Neuron (in vitro differentiated cells): ENCODE data around the gene SH2D3C.

ENCODE experiments used
- H2AFZ ChIP-seq: one replicate; pipeline ENCODE4 v1.6.1; 2013; ENCODE audit warnings: low read depth, mild to moderate bottlenecking, inconsistent platforms, low read length, moderate library complexity
- H3K27me3 ChIP-seq: one replicate; pipeline ENCODE4 v1.6.1; 2013; ENCODE audit warnings: low read length; ENCODE audit not compliant: insufficient read depth
- H3K36me3 ChIP-seq: one replicate; pipeline ENCODE4 v1.6.1; 2013; ENCODE audit warnings: low read length; ENCODE audit not compliant: insufficient read depth
- H3K4me1 ChIP-seq: one replicate; pipeline ENCODE4 v1.6.1; 2013; ENCODE audit warnings: low read length; ENCODE audit not compliant: insufficient read depth
- H3K4me3 ChIP-seq: 2 replicates; pipeline ENCODE4 v1.5.1; 2013; ENCODE audit warnings: mild to moderate bottlenecking, low read length, moderate library complexity
- H3K9me3 ChIP-seq: one replicate; pipeline ENCODE4 v1.6.1; 2013; ENCODE audit warnings: low read length

The SH2D3C gene

GRCh38 chr9:127706836-127707241 lies 71.6 kb downstream of the SH2D3C start, which contains the start of gene CFAP157:
Gene CFAP157, plus strand, starts transcription at chr9:127706988. Its CDS starts 44 bp downstream, at chr9:127707032.
- Histone ChIP-seq H2AFZ (no peak within 1 kb of the TSS), H3K4me1 (peaks cover 17% of the 10 kb centered on the region), H3K4me3 (no peak within 1 kb of the TSS), H3K9me3 (no peaks in the 10 kb centered on the region), H3K27me3 (no peaks in the 10 kb centered on the region), H3K36me3 (no peaks in the 10 kb centered on the region)

DNA sequence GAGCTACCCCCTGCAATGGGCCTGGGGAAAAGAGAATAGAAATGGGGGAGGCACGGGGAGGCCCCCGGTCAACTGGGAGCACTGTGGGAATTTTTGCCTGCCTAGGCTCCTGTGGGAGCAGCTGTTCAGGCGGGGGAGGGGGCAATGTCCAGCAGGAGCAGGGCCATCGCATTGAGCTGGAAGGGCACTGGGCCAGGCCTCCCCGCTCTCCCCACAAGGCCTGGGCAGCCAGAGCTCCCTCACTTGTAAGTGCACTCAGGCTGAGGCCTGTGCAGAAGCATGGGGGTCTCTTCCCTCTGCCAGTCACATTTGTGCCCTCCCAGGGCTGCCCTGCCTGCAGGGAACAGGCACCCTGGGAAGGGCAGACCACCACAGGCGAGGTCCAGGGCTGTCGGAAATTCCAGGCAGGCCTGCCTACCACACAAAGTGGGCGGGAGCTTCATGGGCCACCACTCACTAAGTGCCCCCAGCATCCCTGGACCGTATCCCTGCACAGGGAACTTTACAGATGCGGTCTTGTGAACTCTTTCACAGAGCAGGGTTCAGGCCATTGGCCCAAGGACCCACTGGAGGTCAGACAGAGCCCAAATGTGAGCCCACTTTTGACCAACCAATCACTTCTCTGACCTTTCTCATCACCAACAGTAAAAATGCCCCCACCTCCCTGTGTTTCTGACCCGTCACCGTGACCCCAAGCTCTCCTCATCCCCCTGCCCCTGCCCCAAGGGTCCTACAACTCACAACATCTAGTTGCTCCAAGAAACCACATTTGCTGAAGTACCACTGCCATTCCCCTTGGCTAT lies 72.7 kb downstream of the SH2D3C start:
- Histone ChIP-seq H3K9me3 (no peaks in the 10 kb centered on the region), H3K4me1 (peaks cover 8% of the 10 kb centered on the region), H3K27me3 (no peaks in the 10 kb centered on the region)

GRCh38 chr9:127703289-127703946 lies 75.0 kb downstream of the SH2D3C start:
- H3K36me3 ChIP-seq = no peaks in the 10 kb centered on the region
- H3K9me3 ChIP-seq = no peaks in the 10 kb centered on the region
- no peak overlapping the region for H3K4me3 ChIP-seq
- H3K4me1 ChIP-seq = peaks cover 8% of the 10 kb centered on the region
- no peaks in the 10 kb centered on the region for H3K27me3 ChIP-seq
- H2AFZ ChIP-seq = no peak overlapping the region

More for the DNA sequence above, 72.7 kb downstream of the SH2D3C start:
- Histone ChIP-seq H3K4me3 (no peak overlapping the region), H2AFZ (no peak overlapping the region), H3K36me3 (no peaks in the 10 kb centered on the region)

DNA sequence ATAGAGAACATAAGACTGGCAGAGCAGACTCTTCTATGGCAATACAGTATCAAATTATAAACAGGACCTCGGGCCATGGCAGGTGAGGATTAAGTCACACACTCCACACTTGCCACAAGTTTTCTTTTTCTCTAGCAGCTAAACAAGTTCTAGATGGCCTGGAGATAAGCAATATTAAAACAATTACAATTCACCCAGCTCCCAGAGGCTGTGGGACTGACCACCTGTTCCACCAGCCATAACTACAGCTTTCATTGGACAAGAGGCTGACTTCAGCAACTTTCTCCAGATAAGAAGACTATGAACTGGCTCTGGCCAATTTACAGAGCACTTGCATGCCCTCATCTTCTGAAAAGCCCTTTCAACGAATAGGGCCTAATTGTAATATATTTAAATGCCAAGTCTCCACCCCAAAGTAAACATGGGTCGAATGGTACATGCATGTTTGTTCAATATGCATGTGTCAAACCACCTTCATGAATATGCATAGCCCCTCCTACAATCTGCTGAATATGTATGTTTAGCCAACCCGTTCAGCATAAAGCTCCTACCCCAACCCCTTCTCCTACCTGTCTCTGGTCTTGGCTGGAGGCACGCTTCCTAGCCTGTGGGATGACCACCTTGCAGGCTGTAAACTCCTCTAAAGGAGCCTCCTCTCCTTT lies 77.7 kb downstream of the SH2D3C start:
- Histone ChIP-seq H3K4me3 (no peak overlapping the region), H3K4me1 (peaks cover 5% of the 10 kb centered on the region), H2AFZ (no peak overlapping the region), H3K27me3 (no peaks in the 10 kb centered on the region), H3K36me3 (no peaks in the 10 kb centered on the region), H3K9me3 (no peaks in the 10 kb centered on the region)

GRCh38 chr9:127700140-127700539 lies 78.3 kb downstream of the SH2D3C start:
- Histone ChIP-seq H3K4me3 (no peak overlapping the region), H2AFZ (no peak overlapping the region), H3K27me3 (no peaks in the 10 kb centered on the region), H3K9me3 (no peaks in the 10 kb centered on the region), H3K4me1 (no peaks in the 10 kb centered on the region), H3K36me3 (no peaks in the 10 kb centered on the region)

- Histone ChIP-seq H2AFZ (no peak overlapping the region), H3K36me3 (no peaks in the 10 kb centered on the region), H3K9me3 (no peaks in the 10 kb centered on the region), H3K4me1 (no peaks in the 10 kb centered on the region), H3K4me3 (no peak overlapping the region), H3K27me3 (no peaks in the 10 kb centered on the region)
These were observed 79.3 kb downstream of the SH2D3C start for GRCh38 chr9:127698985-127699670.

DNA sequence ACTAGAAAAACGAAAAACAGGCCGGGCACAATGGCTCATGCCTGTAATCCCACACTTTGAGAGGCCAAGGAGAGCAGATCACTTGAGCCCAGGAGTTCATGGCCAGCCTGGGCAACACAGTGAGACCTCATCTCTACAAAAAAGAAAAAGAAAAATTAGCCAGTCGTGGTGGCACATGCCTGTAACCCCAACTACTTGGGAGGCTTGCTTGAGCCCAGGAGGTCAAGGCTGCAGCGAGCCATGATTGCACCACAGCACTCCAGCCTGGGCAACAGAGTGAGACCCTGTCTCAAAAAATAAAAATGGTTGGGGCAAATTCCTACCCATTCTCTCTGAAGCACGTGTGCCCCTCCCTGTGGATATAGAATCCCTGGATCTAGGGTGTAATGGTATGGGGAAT lies 80.1 kb downstream of the SH2D3C start:
- no peak overlapping the region for H2AFZ ChIP-seq
- no peaks in the 10 kb centered on the region for H3K4me1 ChIP-seq
- H3K27me3 ChIP-seq = no peaks in the 10 kb centered on the region
- no peak overlapping the region for H3K4me3 ChIP-seq
- H3K9me3 ChIP-seq = no peaks in the 10 kb centered on the region
- H3K36me3 ChIP-seq = no peaks in the 10 kb centered on the region

GRCh38 chr9:127697575-127697974 lies 80.9 kb downstream of the SH2D3C start:
- no peak overlapping the region for H2AFZ ChIP-seq
- no peaks in the 10 kb centered on the region for H3K27me3 ChIP-seq
- H3K4me3 ChIP-seq = no peak overlapping the region
- no peaks in the 10 kb centered on the region for H3K4me1 ChIP-seq
- H3K9me3 ChIP-seq = peaks cover 1% of the 10 kb centered on the region
- H3K36me3 ChIP-seq = no peaks in the 10 kb centered on the region

GRCh38 chr9:127694890-127695720 lies 83.4 kb downstream of the SH2D3C start:
- Histone ChIP-seq H2AFZ (no peak overlapping the region), H3K36me3 (peaks cover 3% of the 10 kb centered on the region), H3K4me3 (no peak overlapping the region), H3K27me3 (no peaks in the 10 kb centered on the region), H3K9me3 (peaks cover 1% of the 10 kb centered on the region), H3K4me1 (peaks cover 3% of the 10 kb centered on the region)

DNA sequence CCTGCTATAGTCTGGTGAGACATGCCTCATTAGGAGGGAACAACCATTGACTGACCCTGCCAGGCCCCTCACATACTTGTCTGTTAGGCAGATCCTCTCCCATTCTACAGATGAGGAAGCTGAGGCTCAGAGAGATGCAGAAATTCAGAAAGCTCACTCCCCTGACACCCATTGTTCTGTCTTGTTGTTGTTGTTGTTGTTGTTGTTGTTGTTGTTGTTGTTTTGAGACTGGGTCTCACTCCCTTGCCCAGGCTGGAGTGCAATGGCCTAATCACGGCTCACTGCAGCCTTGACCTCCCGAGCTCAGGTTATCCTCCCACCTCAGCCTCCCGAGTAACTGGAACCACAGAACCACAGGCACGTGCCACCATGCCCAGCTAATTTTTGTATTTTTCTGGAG lies 84.8 kb downstream of the SH2D3C start:
- Histone ChIP-seq H3K4me1 (peaks cover 3% of the 10 kb centered on the region), H3K36me3 (peaks cover 3% of the 10 kb centered on the region), H3K27me3 (no peaks in the 10 kb centered on the region), H3K4me3 (no peak overlapping the region), H2AFZ (no peak overlapping the region), H3K9me3 (peaks cover 6% of the 10 kb centered on the region)

DNA sequence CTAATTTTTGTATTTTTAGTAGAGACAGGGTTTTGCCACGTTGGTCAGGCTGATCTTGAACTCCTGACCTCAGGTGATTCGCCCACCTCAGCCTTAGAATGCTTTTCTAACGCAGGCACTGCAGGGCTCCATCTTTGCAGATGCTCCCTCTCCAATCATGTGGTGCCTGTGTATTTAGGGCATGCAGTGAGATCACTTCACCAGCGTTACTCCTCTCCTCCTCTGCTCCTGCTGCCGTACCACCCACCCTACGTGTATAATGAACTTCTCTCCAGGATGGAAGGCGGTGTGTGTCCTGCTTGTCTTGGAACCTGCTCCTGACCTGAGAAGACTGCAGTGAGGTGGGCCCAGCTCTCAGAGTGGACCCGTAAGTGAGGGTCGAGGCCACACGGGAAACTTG lies 85.3 kb downstream of the SH2D3C start:
- no peak overlapping the region for H2AFZ ChIP-seq
- H3K4me1 ChIP-seq = peaks cover 3% of the 10 kb centered on the region
- H3K27me3 ChIP-seq = no peaks in the 10 kb centered on the region
- peaks cover 7% of the 10 kb centered on the region for H3K36me3 ChIP-seq
- peaks cover 6% of the 10 kb centered on the region for H3K9me3 ChIP-seq
- no peak overlapping the region for H3K4me3 ChIP-seq

DNA sequence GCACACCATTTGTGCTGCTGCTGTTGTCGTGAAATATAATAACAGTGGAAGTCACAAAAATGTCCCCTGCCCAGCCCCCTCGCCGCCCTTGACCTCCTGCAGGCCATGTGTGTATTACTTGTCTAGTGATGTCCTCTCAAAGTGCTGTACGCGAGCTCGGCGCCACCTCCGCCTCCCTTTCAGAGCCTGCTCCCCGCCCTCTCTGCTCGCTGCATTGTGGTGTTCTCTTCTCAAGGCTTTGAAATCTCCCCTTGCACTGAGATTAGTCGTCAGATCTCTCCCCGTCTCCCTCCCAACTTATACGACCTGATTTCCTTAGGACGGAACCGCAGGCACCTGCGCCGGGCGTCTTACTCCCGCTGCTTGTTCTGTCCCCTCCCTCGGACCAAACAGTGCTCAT lies 86.4 kb downstream of the SH2D3C start:
- Histone ChIP-seq H3K4me3 (no peak overlapping the region), H3K27me3 (no peaks in the 10 kb centered on the region), H3K4me1 (peaks cover 3% of the 10 kb centered on the region), H3K36me3 (peaks cover 10% of the 10 kb centered on the region), H2AFZ (no peak overlapping the region), H3K9me3 (peaks cover 6% of the 10 kb centered on the region)
